SH-SY5Y (cell line): ENCODE data around the gene COX7A1.

ENCODE experiments used
- GATA2 ChIP-seq: IDR thresholded peaks from 2 replicates; pipeline ENCODE4 v1.6.1; 2011; ENCODE audit warnings: mild to moderate bottlenecking, low read depth, low read length
- GATA3 ChIP-seq: IDR thresholded peaks from 2 replicates; pipeline ENCODE4 v1.6.1; 2011; ENCODE audit warnings: low read depth, mild to moderate bottlenecking, low read length, moderate library complexity

COX7A1 gene

GRCh38 chr19:36106441-36106840 lies 45.8 kb downstream of the COX7A1 start:
- TF ChIP-seq GATA3 (no peak), GATA2 (no peak)

- TF ChIP-seq GATA3 (no peak), GATA2 (no peak)
These were observed 48.2 kb downstream of the COX7A1 start for GRCh38 chr19:36103842-36104552.

- no peak for TF ChIP-seq GATA3
- no peak for TF ChIP-seq GATA2
These were observed 49.1 kb downstream of the COX7A1 start for GRCh38 chr19:36103040-36103626.

GRCh38 chr19:36101550-36102327 lies 50.5 kb downstream of the COX7A1 start:
- TF ChIP-seq GATA3, result no peak
- no peak for TF ChIP-seq GATA2
